GM21528 (cell line): ENCODE data around the gene RFX4.

ENCODE experiments used
- ATAC-seq: cut with Tn5 transposase; IDR thresholded peaks from one replicate; pipeline ENCODE4 v1.9.1; 2021; ENCODE audit warnings: mild to moderate bottlenecking, moderate library complexity; ENCODE audit not compliant: unreplicated experiment, low FRiP score

Gene RFX4

DNA sequence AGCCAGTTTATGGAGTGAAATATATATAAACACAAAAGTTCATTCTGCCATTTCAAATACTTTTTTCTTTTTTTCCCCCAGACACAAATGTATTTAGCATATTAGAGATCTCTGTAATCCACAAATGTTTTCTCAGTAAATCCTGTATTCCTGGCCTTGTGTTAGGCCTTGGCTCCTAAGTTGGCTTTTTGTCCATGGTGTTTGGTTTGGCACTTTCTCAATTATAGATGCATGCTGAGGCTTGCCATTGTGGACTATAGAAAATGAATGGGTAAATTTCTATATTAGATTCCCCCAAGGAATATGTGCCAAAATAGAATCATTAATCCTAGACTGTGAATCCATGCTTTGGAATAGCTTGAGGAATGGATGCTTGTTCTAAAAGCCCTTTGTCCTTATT lies 208.7 kb downstream of the RFX4 start:
- ATAC-seq: no peak

DNA sequence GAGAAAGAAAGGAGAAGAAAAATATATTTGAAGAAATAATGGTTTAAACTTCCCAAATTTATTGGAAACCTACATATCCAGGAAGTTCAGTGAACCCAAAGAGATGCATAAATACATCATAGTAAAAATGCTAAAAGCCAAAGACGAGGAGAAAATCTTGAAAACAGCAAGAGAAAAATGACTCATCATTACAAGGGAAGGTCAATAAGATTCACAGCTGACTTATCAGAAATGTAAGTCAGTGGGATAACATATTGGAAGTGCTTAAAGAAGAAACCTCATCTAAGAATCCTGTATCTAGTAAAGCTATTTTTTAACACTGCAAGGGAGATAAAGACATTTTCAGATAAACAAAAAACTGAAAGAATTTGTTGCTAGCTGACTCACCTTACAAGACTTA lies 211.6 kb downstream of the RFX4 start:
- ATAC-seq: no peak

DNA sequence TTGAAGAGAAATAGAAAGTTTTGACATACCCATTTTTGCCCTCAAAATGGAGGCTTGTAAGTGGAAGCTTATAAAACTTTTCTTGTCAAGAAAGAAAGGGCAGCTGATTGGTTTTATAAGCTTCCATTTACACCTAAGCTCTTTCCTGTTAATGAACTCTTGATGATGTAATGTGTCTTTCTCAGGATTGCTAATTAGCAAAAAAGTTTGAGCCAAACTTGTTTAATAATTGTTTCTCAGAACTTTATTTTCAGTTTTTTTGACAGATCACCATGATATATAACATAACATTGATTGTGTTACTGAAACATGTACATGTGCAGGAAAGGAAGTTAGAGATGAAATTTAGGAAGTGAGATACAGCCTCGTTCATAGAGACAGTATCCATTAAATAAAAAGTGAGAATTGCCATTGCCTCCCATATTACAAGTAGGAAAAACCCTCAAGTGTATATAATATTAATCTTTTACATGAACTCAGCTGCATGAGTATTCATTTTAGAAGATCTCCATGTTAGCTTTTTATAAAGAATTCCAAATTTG lies 218.4 kb downstream of the RFX4 start:
- ATAC-seq: no peak

DNA sequence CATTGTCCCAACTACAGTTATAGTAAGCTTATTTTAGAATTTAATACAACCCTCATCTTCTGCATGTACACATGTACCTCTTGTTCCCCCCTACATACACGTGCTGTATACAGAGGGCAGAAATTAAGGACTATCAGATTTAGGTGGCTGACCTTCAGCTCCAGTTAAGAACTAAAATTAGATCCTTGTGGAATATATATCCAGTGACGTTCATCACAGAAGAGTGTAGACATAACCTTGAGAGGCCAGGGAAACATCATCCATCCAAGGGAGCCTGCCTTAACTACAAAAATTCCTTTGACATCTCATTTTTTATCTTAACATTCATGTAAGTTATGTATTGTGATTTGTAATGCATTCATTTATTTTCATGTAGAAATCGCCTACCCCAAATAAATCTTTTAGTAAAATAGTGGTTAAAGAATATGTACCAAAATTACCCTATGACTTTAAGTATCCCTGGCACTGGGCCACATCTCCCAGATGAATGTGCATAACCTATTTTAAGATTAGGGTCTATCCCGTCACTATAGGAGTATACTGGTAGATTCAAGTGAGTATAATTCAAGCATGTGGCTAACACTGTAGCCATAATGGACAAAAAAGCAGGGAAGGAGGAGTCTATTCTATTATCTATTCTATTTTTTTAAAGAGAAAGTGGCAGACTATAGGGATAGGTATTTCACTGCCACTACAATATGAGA lies 219.2 kb downstream of the RFX4 start:
- no peak for ATAC-seq

DNA sequence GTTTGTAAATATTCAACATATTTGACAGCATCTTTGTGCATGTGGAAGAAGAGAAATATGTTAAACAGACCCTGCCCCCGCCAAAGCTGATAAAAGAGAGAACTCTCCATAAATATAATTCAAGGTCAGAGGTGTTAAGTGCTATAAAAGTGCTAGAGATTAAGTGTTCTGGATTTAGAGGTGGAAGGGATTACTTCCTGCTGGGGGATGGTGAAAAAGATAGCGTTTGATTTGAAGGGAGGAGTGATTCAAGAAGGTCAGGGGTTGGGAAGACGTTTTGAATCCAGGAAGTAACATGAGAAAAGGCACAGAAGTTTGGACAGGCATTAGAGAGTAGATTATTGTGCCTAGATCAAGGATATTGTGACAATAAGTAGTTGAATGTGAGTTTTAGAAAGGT lies 221.9 kb downstream of the RFX4 start:
- no peak for ATAC-seq
